HEK293 (cell line): Measurements from ENCODE around the gene ARHGAP32.
"Not testable (repeated sequence)": the region's sequence is repeated elsewhere in the genome, so short reads cannot be mapped to it uniquely, and the experiment has no call there.

ENCODE experiments used
- CTCF ChIP-seq: fragments of 450-650 bp; formaldehyde crosslinking; IDR thresholded peaks from 2 replicates; pipeline ENCODE4 v1.5.1; 2016; ENCODE audit warnings: missing biosample characterization, missing genetic modification characterization
- EGR2 ChIP-seq: fragments of 450-650 bp; formaldehyde crosslinking; IDR thresholded peaks from 2 replicates; pipeline ENCODE4 v1.5.1; 2016; ENCODE audit warnings: low read depth, missing biosample characterization, missing genetic modification characterization
- YY1 ChIP-seq: fragments of 450-650 bp; formaldehyde crosslinking; IDR thresholded peaks from 2 replicates; pipeline ENCODE4 v1.5.1; 2018; ENCODE audit warnings: missing biosample characterization, missing genetic modification characterization
- ZBTB1 ChIP-seq: fragments of 450-650 bp; formaldehyde crosslinking; IDR thresholded peaks from 2 replicates; pipeline ENCODE4 v1.5.1; 2016; ENCODE audit warnings: missing biosample characterization, missing genetic modification characterization

GRCh38 chr11:128999165-128999564 lies 193.0 kb downstream of the ARHGAP32 start:
- TF ChIP-seq ZBTB1 (tag by site-specific recombination); YY1 (tag by site-specific recombination); CTCF (tag by site-specific recombination); EGR2: not testable (repeated sequence)
